HepG2 (cell line): ENCODE data around the gene TMSB15B. TPM values are rescaled to one million over a fixed set of nuclear protein-coding genes. Genes with fewer than 3 reads are reported as not detected.

Experiments used
- ATAC-seq: fragments of 200-7000 bp; cut with Tn5 transposase; 3 replicates; pipeline ENCODE4 v1.9.1; 2020; ENCODE audit warnings: mild to moderate bottlenecking, moderate library complexity
- BruUV-seq: library from RNA; stranded (reverse); fragments of 400-500 nt; replicated peaks from 2 replicates; lab custom pipeline; 2021; lab: Mats Ljungman, UMichigan
- CTCF ChIA-PET: fragments of 300-600 bp; formaldehyde crosslinking; extraction: SDS; loops from one replicate; lab custom pipeline; 2021; ENCODE audit warnings: low total read pairs, inconsistent platforms, low intra/inter-chr PET ratio; lab: Yijun Ruan, JAX
- POLR2A ChIA-PET: fragments of 350-600 bp; sonication (Branson Sonifier 250); formaldehyde crosslinking; loops from one replicate; lab custom pipeline; 2020; ENCODE audit warnings: antibody characterized with exemption, inconsistent platforms; lab: Yijun Ruan, JAX
- DNase-seq: peaks from one replicate; pipeline ENCODE4 v3.0.0-alpha.2; 2015; ENCODE audit warnings: low spot score
- FAIRE-seq: peaks from 3 replicates; lab custom pipeline; 2011; peaks lifted over from hg19 to GRCh38; lab: Jason Lieb, UNC
- H2AFZ ChIP-seq: one replicate; pipeline ENCODE4 v1.6.1; 2011; ENCODE audit warnings: low read length, inconsistent platforms
- H3K27ac ChIP-seq: fragments of 300-600 bp; 3 replicates; pipeline ENCODE4 v1.8.0; 2011; ENCODE audit warnings: mixed run types, mild to moderate bottlenecking, mixed read lengths, low read length, inconsistent platforms; ENCODE audit not compliant: insufficient read depth; ENCODE audit errors: extremely low read length
- H3K27me3 ChIP-seq, 2 experiments: fragments of 200-600 bp in 1 of 2; 2 replicates in 1 of 2; 3 replicates in 1 of 2; pipeline versions ENCODE4 v1.6.0 to v1.8.0; 2011; ENCODE audit warnings: low read length in 2 of 2, mild to moderate bottlenecking in 2 of 2, moderate library complexity in 2 of 2, inconsistent platforms in 1 of 2; ENCODE audit not compliant: insufficient read depth in 2 of 2, control insufficient read depth in 1 of 2
- H3K36me3 ChIP-seq, 2 experiments: fragments of 200-600 bp in 1 of 2; replicated peaks in 1 of 2; 2 replicates in 1 of 2; 3 replicates in 1 of 2; pipeline versions ENCODE4 v1.5.1 to v1.8.0; 2011; ENCODE audit warnings: low read length in 2 of 2, inconsistent platforms in 1 of 2; ENCODE audit not compliant: insufficient read depth in 2 of 2, control insufficient read depth in 1 of 2
- H3K4me1 ChIP-seq: 2 replicates; pipeline ENCODE4 v1.5.1; 2012; ENCODE audit warnings: low read length, inconsistent platforms; ENCODE audit not compliant: insufficient read depth
- H3K4me2 ChIP-seq: 2 replicates; pipeline ENCODE4 v1.6.0; 2011; ENCODE audit warnings: low read depth, low read length, inconsistent platforms
- H3K4me3 ChIP-seq, 3 experiments: fragments of 200-600 bp in 1 of 3; sonication (generic), shearing (Covaris generic) in 1 of 3; replicated peaks in 1 of 3; 2 replicates each; pipeline ENCODE4 v1.5.1; 2011 to 2016; ENCODE audit warnings: low read length in 3 of 3, inconsistent platforms in 2 of 3, low read depth in 2 of 3, mild to moderate bottlenecking in 2 of 3, control low read depth in 1 of 3, mixed read lengths in 1 of 3; ENCODE audit not compliant: insufficient read depth in 1 of 3
- H3K79me2 ChIP-seq: one replicate; pipeline ENCODE4 v1.6.1; 2011; ENCODE audit warnings: low read length, inconsistent platforms; ENCODE audit not compliant: insufficient read depth
- H3K9ac ChIP-seq: 2 replicates; pipeline ENCODE4 v1.6.0; 2011; ENCODE audit warnings: mild to moderate bottlenecking, low read depth, low read length, inconsistent platforms; ENCODE audit not compliant: insufficient read depth
- H3K9me3 ChIP-seq: 2 replicates; pipeline ENCODE4 v1.5.1; 2012; ENCODE audit warnings: mild to moderate bottlenecking, low read length
- H4K20me1 ChIP-seq: 2 replicates; pipeline ENCODE4 v1.6.0; 2011; ENCODE audit warnings: inconsistent platforms, mild to moderate bottlenecking, low read length, moderate library complexity; ENCODE audit not compliant: insufficient read depth
- CTCF ChIP-seq: sonication (generic); formaldehyde crosslinking; IDR thresholded peaks from 2 replicates; pipeline ENCODE4 v1.5.0; 2020; ENCODE audit warnings: mild to moderate bottlenecking, missing genetic modification reagents, moderate library complexity
- ZNF142 ChIP-seq: sonication (generic); formaldehyde crosslinking; IDR thresholded peaks from 2 replicates; pipeline ENCODE4 v1.4.0; 2020; ENCODE audit warnings: missing genetic modification reagents
- ZNF646 ChIP-seq: sonication (generic); formaldehyde crosslinking; IDR thresholded peaks from 2 replicates; pipeline ENCODE4 v1.9.0; 2021; ENCODE audit warnings: mild to moderate bottlenecking, missing genetic modification reagents
- WGBS: methylation state at CpG from one replicate; pipeline ENCODE4 v1.1.6; 2017; ENCODE audit warnings: low lambda C conversion rate; 5-methylcytosine and 5-hydroxymethylcytosine counted together
- in situ Hi-C: cut with HindIII; loops from 2 replicates; pipeline ENCODE4 v1.10.0; 2017; ENCODE audit warnings: low pct_unique_long_range_greater_than_20kb; ENCODE audit not compliant: extremely low pct_ligation_motif_present
- intact Hi-C: fragments of 100-400 bp; cut with micrococcal nuclease; formaldehyde crosslinking; loops from one replicate; pipeline ENCODE4 v1.10.0; 2022; ENCODE audit not compliant: unreplicated experiment
- polyA plus RNA-seq, 8 experiments: library from polyadenylated mRNA; depleted of rRNA in 3 of 8; stranded (reverse) in 7 of 8; unstranded in 1 of 8; fragments of >200 nt; fragmentation: Illumina TruSeq in 4 of 8; extraction: Trizol in 4 of 8; gene quantifications; 2 replicates each; pipeline versions ENCODE4 v1.2.1 to v1.2.3, GENCODE V29; 2011 to 2016; ENCODE audit warnings: low read depth in 4 of 8, missing spikeins in 1 of 8, mixed read lengths in 1 of 8; ENCODE audit not compliant: insufficient read depth in 1 of 8
- total RNA-seq, 5 experiments: library from RNA; depleted of rRNA; stranded (reverse); fragments of >200 nt; fragmentation: Illumina TruSeq; extraction: Trizol; gene quantifications; 2 replicates each; pipeline ENCODE4 v1.2.3, GENCODE V29; 2016; ENCODE audit warnings: low read depth in 1 of 5
- TF ChIP-seq, protein P1 (sequence below): sonication (generic); formaldehyde crosslinking; IDR thresholded peaks from 2 replicates; pipeline ENCODE4 v1.5.0; 2020; ENCODE audit warnings: mild to moderate bottlenecking, missing genetic modification reagents

The TMSB15B gene
- total and polyA plus RNA-seq, 2 of the 13 experiments (the other 11 are each of a cell fraction or from before 2014, with no cell fraction given), result not detected

- Histone ChIP-seq H3K79me2 (no peaks in the 10 kb centered on the region), H3K9me3 (no peaks in the 10 kb centered on the region), H3K27me3 (no peaks in the 10 kb centered on the region), H4K20me1 (no peaks in the 10 kb centered on the region), H3K9ac (no peak overlapping the region), H2AFZ (no peak overlapping the region), H3K36me3 (no peaks in the 10 kb centered on the region), H3K4me1 (no peaks in the 10 kb centered on the region), H3K4me3 (no peak overlapping the region), H3K4me2 (no peak overlapping the region), H3K27ac (no peak overlapping the region)
- intact Hi-C loops, result no loop called here
- ATAC-seq (no peak), DNase-seq (no peak), FAIRE-seq (no peak)
- no TSS peak for BruUV-seq
- ChIA-PET POLR2A (no interaction called here), CTCF (no interaction called here)
- in situ Hi-C loops, result loop anchor here (25.0 kb wide), 1 partner anchor 90 kb away; the partner anchor contains the start of gene RAB9B
- WGBS, result 40% methylated on average over 2 of the region's 4 CpGs
- TF ChIP-seq ZNF646 (CRISPR knock-in tag) (no peak), CTCF (CRISPR knock-in tag) (no peak), ZNF142 (CRISPR knock-in tag) (no peak)
- TF ChIP-seq, protein P1, sequence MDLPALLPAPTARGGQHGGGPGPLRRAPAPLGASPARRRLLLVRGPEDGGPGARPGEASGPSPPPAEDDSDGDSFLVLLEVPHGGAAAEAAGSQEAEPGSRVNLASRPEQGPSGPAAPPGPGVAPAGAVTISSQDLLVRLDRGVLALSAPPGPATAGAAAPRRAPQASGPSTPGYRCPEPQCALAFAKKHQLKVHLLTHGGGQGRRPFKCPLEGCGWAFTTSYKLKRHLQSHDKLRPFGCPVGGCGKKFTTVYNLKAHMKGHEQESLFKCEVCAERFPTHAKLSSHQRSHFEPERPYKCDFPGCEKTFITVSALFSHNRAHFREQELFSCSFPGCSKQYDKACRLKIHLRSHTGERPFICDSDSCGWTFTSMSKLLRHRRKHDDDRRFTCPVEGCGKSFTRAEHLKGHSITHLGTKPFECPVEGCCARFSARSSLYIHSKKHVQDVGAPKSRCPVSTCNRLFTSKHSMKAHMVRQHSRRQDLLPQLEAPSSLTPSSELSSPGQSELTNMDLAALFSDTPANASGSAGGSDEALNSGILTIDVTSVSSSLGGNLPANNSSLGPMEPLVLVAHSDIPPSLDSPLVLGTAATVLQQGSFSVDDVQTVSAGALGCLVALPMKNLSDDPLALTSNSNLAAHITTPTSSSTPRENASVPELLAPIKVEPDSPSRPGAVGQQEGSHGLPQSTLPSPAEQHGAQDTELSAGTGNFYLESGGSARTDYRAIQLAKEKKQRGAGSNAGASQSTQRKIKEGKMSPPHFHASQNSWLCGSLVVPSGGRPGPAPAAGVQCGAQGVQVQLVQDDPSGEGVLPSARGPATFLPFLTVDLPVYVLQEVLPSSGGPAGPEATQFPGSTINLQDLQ (CRISPR knock-in tag), result no peak
Observed at GRCh38 chrX:103927030-103927429, 35.4 kb upstream of the TMSB15B start.
